Measurements from ENCODE around the gene ST8SIA1. TPM values are rescaled to one million over a fixed set of nuclear protein-coding genes. Genes with fewer than 3 reads are reported as not detected.
A peak's percentile ranks its signal among the peaks of the same experiment; 100 is the strongest.

ST8SIA1 gene
- total and polyA plus RNA-seq, 10 donors, result 1.7 to 12.2 (median 5.0) TPM

DNA sequence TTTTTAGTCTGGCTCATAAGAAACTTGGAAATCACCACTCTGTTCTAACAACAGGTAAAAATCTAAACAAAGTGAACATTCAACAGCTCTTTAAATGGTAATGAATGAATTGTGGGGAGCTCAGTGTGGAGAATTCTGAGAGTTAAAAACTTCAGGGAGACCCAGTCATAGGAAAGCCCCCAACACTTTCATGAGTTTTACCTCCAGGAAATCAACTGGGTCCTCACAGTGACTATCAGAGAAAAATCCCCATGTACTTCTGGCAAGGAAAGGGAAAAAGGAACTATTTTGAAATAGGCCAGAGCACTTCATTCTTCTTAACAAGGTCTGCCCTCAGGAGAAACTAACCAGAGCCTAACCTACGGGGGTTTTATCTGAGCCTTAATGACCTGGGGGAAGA, 153.8 kb downstream of the ST8SIA1 start:
- TF ChIP-seq, protein P1, sequence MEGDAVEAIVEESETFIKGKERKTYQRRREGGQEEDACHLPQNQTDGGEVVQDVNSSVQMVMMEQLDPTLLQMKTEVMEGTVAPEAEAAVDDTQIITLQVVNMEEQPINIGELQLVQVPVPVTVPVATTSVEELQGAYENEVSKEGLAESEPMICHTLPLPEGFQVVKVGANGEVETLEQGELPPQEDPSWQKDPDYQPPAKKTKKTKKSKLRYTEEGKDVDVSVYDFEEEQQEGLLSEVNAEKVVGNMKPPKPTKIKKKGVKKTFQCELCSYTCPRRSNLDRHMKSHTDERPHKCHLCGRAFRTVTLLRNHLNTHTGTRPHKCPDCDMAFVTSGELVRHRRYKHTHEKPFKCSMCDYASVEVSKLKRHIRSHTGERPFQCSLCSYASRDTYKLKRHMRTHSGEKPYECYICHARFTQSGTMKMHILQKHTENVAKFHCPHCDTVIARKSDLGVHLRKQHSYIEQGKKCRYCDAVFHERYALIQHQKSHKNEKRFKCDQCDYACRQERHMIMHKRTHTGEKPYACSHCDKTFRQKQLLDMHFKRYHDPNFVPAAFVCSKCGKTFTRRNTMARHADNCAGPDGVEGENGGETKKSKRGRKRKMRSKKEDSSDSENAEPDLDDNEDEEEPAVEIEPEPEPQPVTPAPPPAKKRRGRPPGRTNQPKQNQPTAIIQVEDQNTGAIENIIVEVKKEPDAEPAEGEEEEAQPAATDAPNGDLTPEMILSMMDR (IDR thresholded peaks at IDR 0.05 in 8 of 11, conservative IDR thresholded peaks at IDR 0.05 in 3 of 11), result no peak
- TF ChIP-seq POLR2AphosphoS5 (IDR thresholded peaks at IDR 0.05), result no peak
- TF ChIP-seq POLR2A (IDR thresholded peaks at IDR 0.05), result no peak
- DNase-seq, result no peak
- no peaks in the 10 kb centered on the region for H3K9me3 ChIP-seq
- peaks cover 0 to 2% (median 0%) of the 10 kb centered on the region in 7 donors for H3K27me3 ChIP-seq (replicated peaks in 1 of 7)
- no peaks in the 10 kb centered on the region for H3K4me1 ChIP-seq
- no peak overlapping the region for H3K27ac ChIP-seq
- H3K4me3 ChIP-seq, result no peak overlapping the region
- no peaks in the 10 kb centered on the region for H3K36me3 ChIP-seq
- intact Hi-C loops (cut with DNase I; ENCODE audit: low total_unique reads), result no loop called here
- WGBS, 5 donors, result 28 to 68% (median 63%) methylated on average over 1 of the region's 1 CpG

DNA sequence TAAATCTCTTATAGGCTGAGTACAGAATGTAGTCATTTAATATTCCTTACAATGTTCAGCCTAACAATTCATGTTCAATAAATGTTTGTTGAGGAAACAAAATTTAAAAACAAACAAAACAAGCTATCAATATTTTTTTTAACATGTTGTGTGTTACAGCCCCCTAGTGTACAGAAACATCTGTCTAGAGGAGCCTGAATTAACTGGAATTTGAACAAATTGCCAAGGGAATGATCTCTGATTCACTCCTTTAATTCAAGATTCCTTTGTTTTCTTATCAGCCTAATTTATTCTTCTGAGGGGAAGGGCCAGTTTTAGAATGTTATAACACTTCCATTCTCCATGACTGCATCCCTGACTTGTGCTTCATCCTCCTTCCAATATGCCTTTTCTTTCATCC, 161.3 kb downstream of the ST8SIA1 start:
- H3K4me3 ChIP-seq, result no peak overlapping the region
- no peaks in the 10 kb centered on the region for H3K4me1 ChIP-seq
- no peaks in the 10 kb centered on the region for H3K9me3 ChIP-seq
- DNase-seq, result no peak
- H3K36me3 ChIP-seq, result no peaks in the 10 kb centered on the region
- TF ChIP-seq, protein P1 (IDR thresholded peaks at IDR 0.05 in 8 of 11, conservative IDR thresholded peaks at IDR 0.05 in 3 of 11), result peak in 1 of 11 experiments; percentile 13
- TF ChIP-seq POLR2AphosphoS5 (IDR thresholded peaks at IDR 0.05), result no peak
- intact Hi-C loops (cut with DNase I; ENCODE audit: low total_unique reads), result no loop called here
- no peak overlapping the region for H3K27ac ChIP-seq
- no peaks in the 10 kb centered on the region for H3K27me3 ChIP-seq (replicated peaks in 1 of 7)

GRCh38 chr12:22172501-22172900, 162.0 kb downstream of the ST8SIA1 start:
- Histone ChIP-seq H3K27ac (no peak overlapping the region), H3K27me3 (replicated peaks in 1 of 7) (no peaks in the 10 kb centered on the region), H3K9me3 (no peaks in the 10 kb centered on the region), H3K4me3 (no peak overlapping the region), H3K36me3 (no peaks in the 10 kb centered on the region), H3K4me1 (no peaks in the 10 kb centered on the region)
- DNase-seq, result no peak
- intact Hi-C loops (cut with DNase I; ENCODE audit: low total_unique reads), result no loop called here
- WGBS, 5 donors, result 56 to 76% (median 70%) methylated on average over 5 of the region's 5 CpGs
- TF ChIP-seq POLR2A (IDR thresholded peaks at IDR 0.05) (no peak), POLR2AphosphoS5 (IDR thresholded peaks at IDR 0.05) (no peak)
- TF ChIP-seq, protein P1 (IDR thresholded peaks at IDR 0.05 in 8 of 11, conservative IDR thresholded peaks at IDR 0.05 in 3 of 11), result no peak

GRCh38 chr12:22169376-22169775, 165.1 kb downstream of the ST8SIA1 start:
- Histone ChIP-seq H3K27ac (no peak overlapping the region), H3K9me3 (no peaks in the 10 kb centered on the region), H3K4me1 (peaks cover 0 to 8% (median 1%) of the 10 kb centered on the region in 6 donors), H3K27me3 (replicated peaks in 1 of 7) (no peaks in the 10 kb centered on the region), H3K4me3 (no peak overlapping the region), H3K36me3 (no peaks in the 10 kb centered on the region)
- intact Hi-C loops (cut with DNase I; ENCODE audit: low total_unique reads), result no loop called here
- TF ChIP-seq, protein P1 (IDR thresholded peaks at IDR 0.05 in 8 of 11, conservative IDR thresholded peaks at IDR 0.05 in 3 of 11), result no peak
- no peak for TF ChIP-seq POLR2A (IDR thresholded peaks at IDR 0.05)
- DNase-seq, result no peak
